ENCODE measurements around the gene ICAM3. TPM values are rescaled to one million over a fixed set of nuclear protein-coding genes. Genes with fewer than 3 reads are reported as not detected.
A peak's percentile ranks its signal among the peaks of the same experiment; 100 is the strongest.

ICAM3 gene
- total and polyA plus RNA-seq, 2 of the 4 experiments (the other 2 are of a cell fraction), result 6.6 to 11.7 TPM

GRCh38 chr19:10388957-10389356 is 49.5 kb upstream of the ICAM3 start:
- Histone ChIP-seq H4K8ac (ENCODE audit: low read depth in 2 of 2, low read length in 2 of 2) (no peak overlapping the region; a peak in 1 of 4 replicates), H3K27ac (ENCODE audit: insufficient read depth, low read length) (no peak overlapping the region), H2AK5ac (ENCODE audit: low read depth, low read length) (no peak overlapping the region), H3K14ac (replicated peaks; ENCODE audit: low read depth, low read length) (no peak overlapping the region), H2BK5ac (ENCODE audit: low read depth, low read length, poor library complexity, severe bottlenecking) (no peak overlapping the region), H3K23ac (ENCODE audit: low read depth, low read length) (no peak overlapping the region), H4K91ac (ENCODE audit: insufficient read depth, low read depth, low read length) (no peak overlapping the region), H2BK15ac (ENCODE audit: low read depth, low read length) (no peak overlapping the region), H2BK20ac (ENCODE audit: low read depth, low read length) (no peak overlapping the region), H3K4me2 (ENCODE audit: low read depth, low read length) (no peak overlapping the region), H3K9me3 (ENCODE audit: control insufficient read depth, insufficient read depth, low read length) (no peaks in the 10 kb centered on the region), H2AK9ac (replicated peaks; ENCODE audit: low read depth, low read length, poor library complexity) (no peak overlapping the region), H3K27me3 (ENCODE audit: control insufficient read depth, insufficient read depth, low read length) (no peaks in the 10 kb centered on the region), H3K56ac (ENCODE audit: extremely low read depth, insufficient read depth, low read length) (no peak overlapping the region), H3K9ac (ENCODE audit: low read depth, low read length) (no peak overlapping the region), H3K4me3 (ENCODE audit: insufficient read depth, low read depth, low read length) (no peak overlapping the region), H3K36me3 (ENCODE audit: control insufficient read depth, insufficient read depth, low read length) (peaks cover 24% of the 10 kb centered on the region), H3K79me1 (ENCODE audit: low read depth in 1 of 2, low read length in 2 of 2) (peaks cover 0 to 3% of the 10 kb centered on the region in 2 experiments; a peak in 1 of 4 replicates), H3K9me1 (ENCODE audit: insufficient read depth, low read length) (no peaks in the 10 kb centered on the region), H2AFZ (replicated peaks; ENCODE audit: low read length, poor library complexity) (no peak overlapping the region), H3K18ac (ENCODE audit: low read depth, low read length) (no peak overlapping the region), H2BK120ac (ENCODE audit: low read depth, low read length) (no peak overlapping the region), H3K4ac (ENCODE audit: low read depth, low read length) (no peak overlapping the region), H4K20me1 (ENCODE audit: insufficient read depth, low read length) (peaks cover 17% of the 10 kb centered on the region), H4K5ac (ENCODE audit: low read depth, low read length) (no peak overlapping the region), H3K4me1 (ENCODE audit: control insufficient read depth, insufficient read depth, low read length) (no peaks in the 10 kb centered on the region)
- ChIA-PET POLR2A (ENCODE audit: unreplicated experiment) (no interaction called here), CTCF (interaction anchor here (0.6 to 2.6 kb wide), 10 partner anchors 9 to 458 kb away, joined by 3 to 12 read pairs (median 4); partner anchors contain the start of genes ICAM1, ICAM4 and TYK2)
- in situ Hi-C loops (cut with MboI; ENCODE audit: low sequenced_read_pairs) (loop anchor here (5.0 to 10.0 kb wide), 2 partner anchors 127 to 464 kb away; no protein-coding TSS in a partner anchor), intact Hi-C loops (cut with micrococcal nuclease) (loop anchor here (1.0 kb wide), 3 partner anchors 120 to 458 kb away; no protein-coding TSS in a partner anchor), dilution Hi-C loops (cut with HindIII; ENCODE audit: low sequenced_read_pairs, unreplicated experiment) (no loop called here)
- DNase-seq, result peak; percentile 71
- ATAC-seq (ENCODE audit: low read depth), result peak; percentile 76
- no TSS peak for BruUV-seq (replicated peaks)
- TF ChIP-seq CTCF (conservative IDR thresholded peaks at IDR 0.05; ENCODE audit: low read depth, low read length), result peak; percentile 86
- no peak for TF ChIP-seq BHLHE40 (IDR thresholded peaks at IDR 0.05; ENCODE audit: low read depth, low read length)
- no peak for TF ChIP-seq RFX5 (IDR thresholded peaks at IDR 0.05; ENCODE audit: low read depth, low read length)
- TF ChIP-seq SMC3 (IDR thresholded peaks at IDR 0.05; ENCODE audit: low read depth, low read length), result peak; percentile 87
- peak; percentile 74 for TF ChIP-seq RAD21 (IDR thresholded peaks at IDR 0.05; ENCODE audit: low read length)
- TF ChIP-seq, protein P1, sequence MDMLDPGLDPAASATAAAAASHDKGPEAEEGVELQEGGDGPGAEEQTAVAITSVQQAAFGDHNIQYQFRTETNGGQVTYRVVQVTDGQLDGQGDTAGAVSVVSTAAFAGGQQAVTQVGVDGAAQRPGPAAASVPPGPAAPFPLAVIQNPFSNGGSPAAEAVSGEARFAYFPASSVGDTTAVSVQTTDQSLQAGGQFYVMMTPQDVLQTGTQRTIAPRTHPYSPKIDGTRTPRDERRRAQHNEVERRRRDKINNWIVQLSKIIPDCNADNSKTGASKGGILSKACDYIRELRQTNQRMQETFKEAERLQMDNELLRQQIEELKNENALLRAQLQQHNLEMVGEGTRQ (IDR thresholded peaks at IDR 0.05; ENCODE audit: low read depth, low read length), result no peak
- 0% methylated on average over 1 of the region's 3 CpGs; no CpG with 5 or more reads in 1 of the 2 experiments for WGBS, 2 experiments (ENCODE audit: extremely low coverage in 2 of 2, insufficient read length in 1 of 2)
